C4-2B (cell line): Measurements from ENCODE around the gene KLHL28.

Experiments used
- H3K27ac ChIP-seq: fragments of 450-650 bp; 2 replicates; pipeline ENCODE4 v1.5.1; 2017
- ZFX ChIP-seq: fragments of 450-650 bp; IDR thresholded peaks from 2 replicates; pipeline ENCODE4 v1.6.1; 2017
- TF ChIP-seq, protein P1 (sequence below): fragments of 450-650 bp; conservative IDR thresholded peaks from 2 replicates; pipeline ENCODE4 v1.5.1; 2017; ENCODE audit warnings: mild to moderate bottlenecking

Gene KLHL28

GRCh38 chr14:44928793-44929192 is 33.0 kb downstream of the KLHL28 start:
- TF ChIP-seq, protein P1, sequence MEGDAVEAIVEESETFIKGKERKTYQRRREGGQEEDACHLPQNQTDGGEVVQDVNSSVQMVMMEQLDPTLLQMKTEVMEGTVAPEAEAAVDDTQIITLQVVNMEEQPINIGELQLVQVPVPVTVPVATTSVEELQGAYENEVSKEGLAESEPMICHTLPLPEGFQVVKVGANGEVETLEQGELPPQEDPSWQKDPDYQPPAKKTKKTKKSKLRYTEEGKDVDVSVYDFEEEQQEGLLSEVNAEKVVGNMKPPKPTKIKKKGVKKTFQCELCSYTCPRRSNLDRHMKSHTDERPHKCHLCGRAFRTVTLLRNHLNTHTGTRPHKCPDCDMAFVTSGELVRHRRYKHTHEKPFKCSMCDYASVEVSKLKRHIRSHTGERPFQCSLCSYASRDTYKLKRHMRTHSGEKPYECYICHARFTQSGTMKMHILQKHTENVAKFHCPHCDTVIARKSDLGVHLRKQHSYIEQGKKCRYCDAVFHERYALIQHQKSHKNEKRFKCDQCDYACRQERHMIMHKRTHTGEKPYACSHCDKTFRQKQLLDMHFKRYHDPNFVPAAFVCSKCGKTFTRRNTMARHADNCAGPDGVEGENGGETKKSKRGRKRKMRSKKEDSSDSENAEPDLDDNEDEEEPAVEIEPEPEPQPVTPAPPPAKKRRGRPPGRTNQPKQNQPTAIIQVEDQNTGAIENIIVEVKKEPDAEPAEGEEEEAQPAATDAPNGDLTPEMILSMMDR: no peak
- TF ChIP-seq ZFX: no peak
- H3K27ac ChIP-seq: no peak overlapping the region

GRCh38 chr14:44914849-44915248 is 46.9 kb downstream of the KLHL28 start:
- TF ChIP-seq, protein P1: no peak
- no peak for TF ChIP-seq ZFX
- H3K27ac ChIP-seq: no peak overlapping the region

- no peak overlapping the region for H3K27ac ChIP-seq
- TF ChIP-seq, protein P1: no peak
- TF ChIP-seq ZFX: no peak
Measured at GRCh38 chr14:44912041-44912869, 49.5 kb downstream of the KLHL28 start.

DNA sequence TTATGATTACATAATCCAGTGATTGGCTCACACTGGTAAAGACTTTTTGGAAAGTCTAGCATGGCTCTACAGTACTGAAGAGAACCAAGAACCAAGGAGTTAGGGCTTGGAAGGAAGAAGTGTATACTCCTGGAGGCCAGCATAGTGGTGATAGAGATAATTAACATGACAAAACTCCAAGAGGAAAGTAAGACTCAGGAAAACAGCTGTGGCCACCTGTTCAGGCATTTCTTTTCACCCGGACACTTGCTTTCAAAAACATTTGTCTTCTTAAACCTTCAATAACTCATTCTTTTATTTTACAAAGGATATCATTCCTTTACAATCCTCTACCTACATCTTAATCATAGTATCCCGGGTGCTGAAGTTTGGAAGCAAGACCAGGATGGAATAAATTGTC is 50.9 kb downstream of the KLHL28 start:
- no peak overlapping the region for H3K27ac ChIP-seq
- TF ChIP-seq, protein P1: no peak
- TF ChIP-seq ZFX: no peak

GRCh38 chr14:44901696-44902095 is 60.1 kb downstream of the KLHL28 start:
- H3K27ac ChIP-seq: no peak overlapping the region
- TF ChIP-seq, protein P1: no peak
- TF ChIP-seq ZFX: no peak

DNA sequence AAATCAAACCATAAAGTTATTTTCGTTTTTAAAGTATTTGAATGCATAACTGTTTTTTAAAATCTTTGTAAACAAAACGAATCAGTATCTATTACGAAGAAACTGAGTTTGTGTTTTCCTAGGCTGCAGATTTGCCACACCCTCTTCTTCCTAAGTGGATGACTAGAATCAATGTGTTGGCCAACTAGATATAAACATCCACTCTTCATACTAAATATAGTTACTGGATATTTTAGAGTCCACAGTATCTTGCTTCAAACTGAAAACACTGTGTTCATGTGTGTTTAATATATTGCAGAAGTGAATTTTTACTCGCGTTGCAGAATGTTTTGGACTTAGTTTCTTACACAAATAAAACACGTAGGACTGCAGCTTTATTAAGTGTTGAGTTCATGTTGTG is 63.2 kb downstream of the KLHL28 start:
- H3K27ac ChIP-seq: no peak overlapping the region
- TF ChIP-seq, protein P1: no peak
- no peak for TF ChIP-seq ZFX

DNA sequence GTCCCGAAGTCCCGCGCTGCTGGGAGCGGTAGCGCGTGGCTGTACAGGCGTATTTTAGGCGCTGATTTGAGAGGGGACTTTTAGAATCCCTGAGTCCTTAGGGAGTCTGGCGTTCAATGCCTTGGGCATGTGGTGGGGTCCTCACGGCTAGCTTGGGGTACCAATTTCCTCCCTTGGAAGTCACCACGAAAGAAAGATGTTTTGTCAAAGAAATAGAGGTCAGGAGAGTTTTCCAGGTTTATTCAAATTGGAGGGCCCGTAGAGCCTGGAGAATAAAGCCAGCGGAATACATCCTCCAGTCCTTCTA is 63.9 kb downstream of the KLHL28 start:
- TF ChIP-seq ZFX: no peak; the same call in 1 of the 2 replicates
- TF ChIP-seq, protein P1: no peak
- peak overlapping the region; percentile 83 for H3K27ac ChIP-seq
